ENCODE data around the gene NCAN.

DNA sequence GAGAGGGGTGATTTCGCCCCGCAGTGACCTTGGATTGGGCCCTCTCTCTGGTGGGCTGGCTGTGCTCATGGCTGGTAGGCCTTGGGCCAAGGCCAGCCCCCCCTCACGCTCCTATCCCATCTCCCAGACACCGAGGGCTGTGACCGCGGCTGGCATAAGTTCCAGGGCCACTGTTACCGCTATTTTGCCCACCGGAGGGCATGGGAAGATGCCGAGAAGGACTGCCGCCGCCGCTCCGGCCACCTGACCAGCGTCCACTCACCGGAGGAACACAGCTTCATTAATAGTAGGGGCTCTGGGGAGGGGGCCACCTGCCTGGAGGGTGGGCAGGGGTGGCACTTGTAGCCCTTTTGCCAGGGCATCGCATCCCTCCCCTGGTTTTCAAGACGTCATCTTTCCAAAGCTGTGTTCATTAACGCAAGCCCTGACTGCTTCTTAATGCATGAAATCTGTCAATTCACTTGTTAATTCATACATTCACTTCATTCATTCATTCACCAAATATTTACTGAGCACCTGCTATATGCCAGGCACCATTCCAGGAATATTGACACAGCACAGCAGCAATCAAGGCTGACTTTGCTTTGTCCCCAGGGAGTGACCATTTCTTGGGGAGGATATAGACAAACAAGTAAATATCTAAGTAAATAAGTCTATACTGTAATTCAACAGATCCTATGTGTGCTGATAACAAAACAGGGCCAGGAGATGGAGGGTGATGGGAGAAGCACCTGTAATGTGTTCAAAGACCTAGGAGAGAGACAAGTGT is 26.6 kb downstream of the NCAN start:
- TF ChIP-seq GATA1 (IDR thresholded peaks at IDR 0.05; ENCODE audit: low read depth, low read length), result no peak
- TF ChIP-seq POLR2A (IDR thresholded peaks at IDR 0.05; ENCODE audit: low read length), result no peak

Measured in erythroblast (primary cell).